ENCODE measurements around the gene CD2.

DNA sequence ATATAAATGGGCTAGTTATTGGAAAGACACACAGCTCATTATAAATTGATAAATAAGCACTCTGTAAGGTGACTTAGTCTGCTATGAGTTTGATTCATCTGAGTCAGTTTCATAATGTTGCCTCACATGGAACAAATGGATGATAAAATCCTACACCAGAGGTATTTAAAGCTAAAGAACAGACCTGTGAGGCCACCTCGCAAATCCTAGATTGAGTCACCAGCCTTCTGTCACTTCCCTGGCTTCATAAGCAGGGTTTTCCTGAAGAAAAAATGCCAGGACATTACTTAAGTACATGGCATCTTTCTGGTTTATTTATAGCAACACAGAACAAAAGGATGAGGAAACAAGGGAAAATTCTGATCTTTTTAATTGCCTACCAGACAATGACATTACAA lies 18.4 kb downstream of the CD2 start:
- TF ChIP-seq EP300 (IDR thresholded peaks at IDR 0.05; ENCODE audit: borderline replicate concordance) (no peak), RAD21 (IDR thresholded peaks at IDR 0.05; ENCODE audit: low read depth) (no peak), MAX (IDR thresholded peaks at IDR 0.05) (no peak), CEBPB (IDR thresholded peaks at IDR 0.05) (no peak), YY1 (IDR thresholded peaks at IDR 0.05; ENCODE audit: low read depth) (no peak), TAF1 (IDR thresholded peaks at IDR 0.05; ENCODE audit: low read depth) (no peak), REST (IDR thresholded peaks at IDR 0.05; ENCODE audit: low read depth) (no peak), FOXM1 (IDR thresholded peaks at IDR 0.05; ENCODE audit: borderline replicate concordance, low read depth) (no peak)

Measured in Ishikawa (cell line).